ENCODE results near the gene GABRG3. TPM values are rescaled to one million over a fixed set of nuclear protein-coding genes. Genes with fewer than 3 reads are reported as not detected.

Gene GABRG3
- total RNA-seq, 1 donor from 2014 or later, result 0.06 TPM

GRCh38 chr15:27025481-27025966 is 54.5 kb downstream of the GABRG3 start:
- TF ChIP-seq CTCF (conservative IDR thresholded peaks at IDR 0.05; ENCODE audit: low read depth, low read length), result no peak
- no peak for DNase-seq (ENCODE audit: low read depth)
- no peak overlapping the region for H3K4me3 ChIP-seq (ENCODE audit: low read depth, low read length)

- no peak for TF ChIP-seq CTCF (conservative IDR thresholded peaks at IDR 0.05; ENCODE audit: low read depth, low read length)
- DNase-seq (ENCODE audit: low read depth), result no peak
- no peak overlapping the region for H3K4me3 ChIP-seq (ENCODE audit: low read depth, low read length)
Observed at GRCh38 chr15:27027229-27027628, 56.2 kb downstream of the GABRG3 start.

- no peak overlapping the region for H3K4me3 ChIP-seq (ENCODE audit: low read depth, low read length)
- no peak for TF ChIP-seq CTCF (conservative IDR thresholded peaks at IDR 0.05; ENCODE audit: low read depth, low read length)
- no peak for DNase-seq (ENCODE audit: low read depth)
Observed at GRCh38 chr15:27028858-27029477, 58.0 kb downstream of the GABRG3 start.

- no peak for DNase-seq (ENCODE audit: low read depth)
Observed at GRCh38 chr15:27036210-27036609, 65.2 kb downstream of the GABRG3 start.

GRCh38 chr15:27037501-27037900 is 66.5 kb downstream of the GABRG3 start:
- TF ChIP-seq CTCF (conservative IDR thresholded peaks at IDR 0.05; ENCODE audit: low read depth, low read length), result no peak
- DNase-seq (ENCODE audit: low read depth), result no peak
- no peak overlapping the region for H3K4me3 ChIP-seq (ENCODE audit: low read depth, low read length)

More at GRCh38 chr15:27036210-27036609, 65.2 kb downstream of the GABRG3 start:
- TF ChIP-seq CTCF (conservative IDR thresholded peaks at IDR 0.05; ENCODE audit: low read depth, low read length), result no peak
- H3K4me3 ChIP-seq (ENCODE audit: low read depth, low read length), result no peak overlapping the region

- no peak for DNase-seq (ENCODE audit: low read depth)
- no peak overlapping the region for H3K4me3 ChIP-seq (ENCODE audit: low read depth, low read length)
- no peak for TF ChIP-seq CTCF (conservative IDR thresholded peaks at IDR 0.05; ENCODE audit: low read depth, low read length)
Observed at GRCh38 chr15:27039152-27039551, 68.2 kb downstream of the GABRG3 start.

- no peak for TF ChIP-seq CTCF (conservative IDR thresholded peaks at IDR 0.05; ENCODE audit: low read depth, low read length)
- no peak for DNase-seq (ENCODE audit: low read depth)
Observed at GRCh38 chr15:27042230-27042629, 71.2 kb downstream of the GABRG3 start.

More at GRCh38 chr15:27042230-27042629, 71.2 kb downstream of the GABRG3 start:
- H3K4me3 ChIP-seq (ENCODE audit: low read depth, low read length), result no peak overlapping the region

All from epithelial cell of proximal tubule (primary cell).